SK-N-SH (cell line): Measurements from ENCODE around the gene PTK7. TPM values are rescaled to one million over a fixed set of nuclear protein-coding genes. Genes with fewer than 3 reads are reported as not detected.

Experiments used
- ELF1 ChIP-seq: IDR thresholded peaks from 2 replicates; pipeline ENCODE4 v1.4.0; 2012
- EZH2phosphoT487 ChIP-seq: fragments of 200-600 bp; sonication (generic); IDR thresholded peaks from 2 replicates; pipeline ENCODE4 v1.6.1; 2017; ENCODE audit warnings: low read depth, mixed run types, mild to moderate bottlenecking, antibody characterized with exemption, moderate library complexity, borderline replicate concordance
- FOSL2 ChIP-seq: IDR thresholded peaks from 2 replicates; pipeline ENCODE4 v1.4.0; 2012; ENCODE audit warnings: low read depth, mild to moderate bottlenecking, moderate library complexity, borderline replicate concordance
- FOXM1 ChIP-seq: IDR thresholded peaks from 2 replicates; pipeline ENCODE4 v1.4.0; 2012; ENCODE audit warnings: low read depth, mild to moderate bottlenecking
- GABPA ChIP-seq: IDR thresholded peaks from 2 replicates; pipeline ENCODE4 v1.4.0; 2012; ENCODE audit warnings: low read depth, mild to moderate bottlenecking
- GATA2 ChIP-seq: sonication (generic); formaldehyde crosslinking; IDR thresholded peaks from 2 replicates; pipeline ENCODE4 v1.5.0; 2020; ENCODE audit warnings: mild to moderate bottlenecking, missing genetic modification reagents
- MEF2A ChIP-seq: IDR thresholded peaks from 2 replicates; pipeline ENCODE4 v1.4.0; 2012; ENCODE audit warnings: low read depth, borderline replicate concordance
- MXI1 ChIP-seq: IDR thresholded peaks from 2 replicates; pipeline ENCODE4 v1.6.1; 2012; ENCODE audit warnings: mild to moderate bottlenecking, low read depth, low read length, improper control_type of control experiment
- NFIC ChIP-seq: IDR thresholded peaks from 2 replicates; pipeline ENCODE4 v1.4.0; 2012; ENCODE audit warnings: borderline replicate concordance
- RFX5 ChIP-seq: IDR thresholded peaks from 2 replicates; pipeline ENCODE4 v1.6.1; 2012; ENCODE audit warnings: mild to moderate bottlenecking, improper control_type of control experiment, low read length
- SMC3 ChIP-seq: IDR thresholded peaks from 2 replicates; pipeline ENCODE4 v1.6.1; 2012; ENCODE audit warnings: low read depth, low read length, improper control_type of control experiment
- polyA plus RNA-seq, 3 experiments: library from polyadenylated mRNA; depleted of rRNA; stranded (reverse); fragments of >200 nt; gene quantifications; 2 replicates each; pipeline ENCODE4 v1.2.3, GENCODE V29; 2012
- TF ChIP-seq, protein P1 (sequence below): IDR thresholded peaks from 2 replicates; pipeline ENCODE4 v1.6.1; 2012; ENCODE audit warnings: mild to moderate bottlenecking, low read depth, low read length, moderate library complexity
- TF ChIP-seq, protein P2 (sequence below): fragments of 150-350 bp; IDR thresholded peaks from 2 replicates; pipeline ENCODE4 v1.6.1; 2017; ENCODE audit warnings: antibody characterized with exemption, low read length, low read depth, borderline replicate concordance
- TF ChIP-seq, protein P3 (sequence below): IDR thresholded peaks from 2 replicates; pipeline ENCODE4 v1.4.0; 2012; ENCODE audit warnings: low read depth
- TF ChIP-seq, protein P4 (sequence below): IDR thresholded peaks from 2 replicates; pipeline ENCODE4 v1.4.0; 2012; ENCODE audit warnings: low read depth, borderline replicate concordance

Gene PTK7
- polyA plus RNA-seq, 1 of the 3 experiments (the other 2 are of a cell fraction): 105 TPM

DNA sequence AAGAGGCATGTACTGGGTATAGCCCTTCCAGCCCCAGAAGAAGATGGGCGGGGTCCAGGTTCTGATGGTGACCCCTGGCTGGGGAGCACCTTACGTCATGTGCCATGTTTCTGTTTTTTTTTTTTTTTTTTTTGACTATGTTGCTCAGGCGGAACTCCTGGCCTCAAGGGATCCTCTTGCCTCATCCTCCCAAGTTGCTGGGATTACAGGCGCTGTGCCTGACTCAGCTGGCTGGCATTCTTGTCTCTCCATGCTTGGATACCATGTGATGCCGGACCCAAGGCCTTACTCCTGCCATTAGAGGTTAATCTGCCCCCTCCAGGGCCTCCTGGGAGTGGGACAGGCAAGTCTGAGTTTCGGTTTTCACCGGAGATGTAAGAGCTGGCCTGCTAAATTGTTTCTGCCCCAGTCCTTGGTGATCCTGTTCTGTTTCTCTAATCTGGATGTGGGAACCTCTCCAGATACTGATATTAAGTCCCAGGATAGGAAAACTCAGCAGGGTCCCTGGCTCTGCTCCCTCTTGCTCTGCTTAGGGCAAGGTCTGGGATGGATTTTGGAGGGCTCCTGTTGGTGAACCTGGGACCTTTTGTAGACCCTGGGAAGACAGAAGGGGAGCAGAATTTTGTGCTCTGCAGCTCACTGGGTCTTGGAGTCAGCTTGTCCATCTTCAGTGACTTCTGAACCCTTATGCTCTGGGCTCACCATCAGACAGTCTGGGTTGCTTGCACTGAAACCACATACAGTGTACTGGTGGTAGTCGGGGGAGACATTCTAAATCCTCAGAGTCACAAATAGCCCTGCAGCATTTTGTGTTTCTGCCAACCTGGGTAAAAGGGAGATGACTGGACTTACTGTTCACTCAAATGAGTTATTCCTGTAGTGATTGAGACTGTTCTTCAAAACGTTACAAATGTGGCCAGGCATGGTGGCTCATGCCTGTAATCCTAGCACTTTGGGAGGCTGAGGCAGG lies 45.1 kb downstream of the PTK7 start (continued):
- no peak for TF ChIP-seq FOXM1
- TF ChIP-seq MEF2A: no peak
- TF ChIP-seq RFX5: no peak
- TF ChIP-seq SMC3: no peak
- peak; percentile 19; the same call in 1 of the 2 replicates for TF ChIP-seq NFIC
- TF ChIP-seq GATA2 (CRISPR knock-in tag): no peak
- TF ChIP-seq MXI1: no peak
- TF ChIP-seq EZH2phosphoT487: no peak
- peak; percentile 66; the same call in 1 of the 2 replicates for TF ChIP-seq FOSL2
- TF ChIP-seq GABPA: no peak
- TF ChIP-seq ELF1: no peak
- TF ChIP-seq, protein P1, sequence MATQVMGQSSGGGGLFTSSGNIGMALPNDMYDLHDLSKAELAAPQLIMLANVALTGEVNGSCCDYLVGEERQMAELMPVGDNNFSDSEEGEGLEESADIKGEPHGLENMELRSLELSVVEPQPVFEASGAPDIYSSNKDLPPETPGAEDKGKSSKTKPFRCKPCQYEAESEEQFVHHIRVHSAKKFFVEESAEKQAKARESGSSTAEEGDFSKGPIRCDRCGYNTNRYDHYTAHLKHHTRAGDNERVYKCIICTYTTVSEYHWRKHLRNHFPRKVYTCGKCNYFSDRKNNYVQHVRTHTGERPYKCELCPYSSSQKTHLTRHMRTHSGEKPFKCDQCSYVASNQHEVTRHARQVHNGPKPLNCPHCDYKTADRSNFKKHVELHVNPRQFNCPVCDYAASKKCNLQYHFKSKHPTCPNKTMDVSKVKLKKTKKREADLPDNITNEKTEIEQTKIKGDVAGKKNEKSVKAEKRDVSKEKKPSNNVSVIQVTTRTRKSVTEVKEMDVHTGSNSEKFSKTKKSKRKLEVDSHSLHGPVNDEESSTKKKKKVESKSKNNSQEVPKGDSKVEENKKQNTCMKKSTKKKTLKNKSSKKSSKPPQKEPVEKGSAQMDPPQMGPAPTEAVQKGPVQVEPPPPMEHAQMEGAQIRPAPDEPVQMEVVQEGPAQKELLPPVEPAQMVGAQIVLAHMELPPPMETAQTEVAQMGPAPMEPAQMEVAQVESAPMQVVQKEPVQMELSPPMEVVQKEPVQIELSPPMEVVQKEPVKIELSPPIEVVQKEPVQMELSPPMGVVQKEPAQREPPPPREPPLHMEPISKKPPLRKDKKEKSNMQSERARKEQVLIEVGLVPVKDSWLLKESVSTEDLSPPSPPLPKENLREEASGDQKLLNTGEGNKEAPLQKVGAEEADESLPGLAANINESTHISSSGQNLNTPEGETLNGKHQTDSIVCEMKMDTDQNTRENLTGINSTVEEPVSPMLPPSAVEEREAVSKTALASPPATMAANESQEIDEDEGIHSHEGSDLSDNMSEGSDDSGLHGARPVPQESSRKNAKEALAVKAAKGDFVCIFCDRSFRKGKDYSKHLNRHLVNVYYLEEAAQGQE: peak; percentile 52
- TF ChIP-seq, protein P2, sequence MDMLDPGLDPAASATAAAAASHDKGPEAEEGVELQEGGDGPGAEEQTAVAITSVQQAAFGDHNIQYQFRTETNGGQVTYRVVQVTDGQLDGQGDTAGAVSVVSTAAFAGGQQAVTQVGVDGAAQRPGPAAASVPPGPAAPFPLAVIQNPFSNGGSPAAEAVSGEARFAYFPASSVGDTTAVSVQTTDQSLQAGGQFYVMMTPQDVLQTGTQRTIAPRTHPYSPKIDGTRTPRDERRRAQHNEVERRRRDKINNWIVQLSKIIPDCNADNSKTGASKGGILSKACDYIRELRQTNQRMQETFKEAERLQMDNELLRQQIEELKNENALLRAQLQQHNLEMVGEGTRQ: no peak
- TF ChIP-seq, protein P3, sequence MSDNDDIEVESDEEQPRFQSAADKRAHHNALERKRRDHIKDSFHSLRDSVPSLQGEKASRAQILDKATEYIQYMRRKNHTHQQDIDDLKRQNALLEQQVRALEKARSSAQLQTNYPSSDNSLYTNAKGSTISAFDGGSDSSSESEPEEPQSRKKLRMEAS: peak; percentile 86
- TF ChIP-seq, protein P4, sequence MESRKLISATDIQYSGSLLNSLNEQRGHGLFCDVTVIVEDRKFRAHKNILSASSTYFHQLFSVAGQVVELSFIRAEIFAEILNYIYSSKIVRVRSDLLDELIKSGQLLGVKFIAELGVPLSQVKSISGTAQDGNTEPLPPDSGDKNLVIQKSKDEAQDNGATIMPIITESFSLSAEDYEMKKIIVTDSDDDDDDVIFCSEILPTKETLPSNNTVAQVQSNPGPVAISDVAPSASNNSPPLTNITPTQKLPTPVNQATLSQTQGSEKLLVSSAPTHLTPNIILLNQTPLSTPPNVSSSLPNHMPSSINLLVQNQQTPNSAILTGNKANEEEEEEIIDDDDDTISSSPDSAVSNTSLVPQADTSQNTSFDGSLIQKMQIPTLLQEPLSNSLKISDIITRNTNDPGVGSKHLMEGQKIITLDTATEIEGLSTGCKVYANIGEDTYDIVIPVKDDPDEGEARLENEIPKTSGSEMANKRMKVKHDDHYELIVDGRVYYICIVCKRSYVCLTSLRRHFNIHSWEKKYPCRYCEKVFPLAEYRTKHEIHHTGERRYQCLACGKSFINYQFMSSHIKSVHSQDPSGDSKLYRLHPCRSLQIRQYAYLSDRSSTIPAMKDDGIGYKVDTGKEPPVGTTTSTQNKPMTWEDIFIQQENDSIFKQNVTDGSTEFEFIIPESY: no peak
